ENCODE results near the gene SAMD1. TPM values are rescaled to one million over a fixed set of nuclear protein-coding genes. Genes with fewer than 3 reads are reported as not detected.

SAMD1 gene
- total RNA-seq, 3 donors from 2014 or later = 90.0 to 130 (median 112) TPM

DNA sequence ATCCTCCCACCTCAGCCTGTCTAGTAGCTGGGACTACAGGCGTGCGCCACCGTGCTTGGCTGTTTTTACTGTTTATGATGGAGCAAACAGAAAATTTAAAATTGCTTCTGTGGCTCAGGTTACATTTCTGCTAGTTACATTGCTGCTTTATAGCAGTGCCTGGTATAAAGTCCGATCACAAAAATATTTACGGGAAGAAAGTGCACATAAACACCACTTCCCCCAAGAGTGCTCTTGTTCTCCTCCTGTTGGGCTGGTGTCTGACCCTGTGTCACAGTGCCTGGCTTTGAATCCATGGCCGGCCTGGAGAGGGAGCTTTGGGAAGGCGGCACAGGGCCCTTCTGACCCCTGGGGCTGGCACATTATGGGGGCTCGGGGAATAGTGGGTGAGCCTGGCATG, 15.1 kb upstream of the SAMD1 start:
- no peak overlapping the region for H3K4me3 Mint-ChIP-seq
- no peaks in the 10 kb centered on the region for H3K9me3 Mint-ChIP-seq
- H3K27me3 Mint-ChIP-seq (ENCODE audit: low read depth) = no peaks in the 10 kb centered on the region
- ATAC-seq (no peak), DNase-seq (no peak)
- peaks cover 9% of the 10 kb centered on the region for H3K36me3 Mint-ChIP-seq (ENCODE audit: insufficient read depth)
- no peaks in the 10 kb centered on the region for H3K4me1 Mint-ChIP-seq (ENCODE audit: low read depth)

GRCh38 chr19:14103310-14103709, 12.8 kb upstream of the SAMD1 start:
- DNase-seq = no peak
- Mint-ChIP-seq H3K27me3 (ENCODE audit: low read depth) (no peaks in the 10 kb centered on the region), H3K36me3 (ENCODE audit: insufficient read depth) (peaks cover 9% of the 10 kb centered on the region), H3K4me3 (no peak overlapping the region), H3K9me3 (no peaks in the 10 kb centered on the region), H3K4me1 (ENCODE audit: low read depth) (no peaks in the 10 kb centered on the region)
- no peak for ATAC-seq

- Mint-ChIP-seq H3K4me3 (no peak overlapping the region), H3K27me3 (ENCODE audit: low read depth) (no peaks in the 10 kb centered on the region), H3K36me3 (ENCODE audit: insufficient read depth) (peaks cover 9% of the 10 kb centered on the region)
These were observed 12.2 kb upstream of the SAMD1 start for GRCh38 chr19:14102756-14103155.

DNA sequence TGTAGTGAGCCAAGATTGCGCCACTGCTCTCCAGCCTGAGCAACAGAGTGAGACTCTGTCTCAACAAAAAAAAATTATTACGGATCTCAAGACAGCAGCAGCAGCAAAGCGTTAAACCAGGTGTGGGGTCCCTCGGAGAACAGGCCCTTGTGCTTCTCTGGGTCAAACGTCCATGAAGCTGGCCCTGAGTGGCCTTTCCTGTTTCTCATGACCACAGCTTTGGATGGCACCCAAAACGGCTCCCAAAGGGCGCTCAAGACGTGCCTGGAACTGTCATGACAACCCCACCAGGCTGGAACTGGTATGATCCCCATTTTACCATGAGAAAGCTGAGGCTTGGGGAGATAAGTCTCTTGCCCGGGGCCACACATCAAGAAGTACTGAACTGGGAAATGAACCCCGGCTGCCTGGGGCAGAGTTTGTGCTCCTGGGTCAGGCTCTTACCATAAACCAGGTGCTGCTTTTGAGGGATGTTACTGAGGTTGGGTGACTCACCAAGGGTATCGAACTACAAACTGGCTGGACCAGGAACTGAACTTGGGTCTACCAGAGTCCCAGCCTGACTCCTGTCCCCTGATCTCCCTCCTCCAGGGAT, 11.6 kb upstream of the SAMD1 start:
- Mint-ChIP-seq H3K4me3 (no peak overlapping the region), H3K36me3 (ENCODE audit: insufficient read depth) (peaks cover 10% of the 10 kb centered on the region), H3K4me1 (ENCODE audit: low read depth) (no peaks in the 10 kb centered on the region), H3K27me3 (ENCODE audit: low read depth) (no peaks in the 10 kb centered on the region), H3K9me3 (no peaks in the 10 kb centered on the region)
- no peak for ATAC-seq
- DNase-seq = no peak

More at GRCh38 chr19:14102756-14103155, 12.2 kb upstream of the SAMD1 start:
- ATAC-seq = no peak
- no peaks in the 10 kb centered on the region for H3K9me3 Mint-ChIP-seq
- H3K4me1 Mint-ChIP-seq (ENCODE audit: low read depth) = no peaks in the 10 kb centered on the region
- DNase-seq = no peak

- Mint-ChIP-seq H3K36me3 (ENCODE audit: insufficient read depth) (peaks cover 17% of the 10 kb centered on the region), H3K27me3 (ENCODE audit: low read depth) (no peaks in the 10 kb centered on the region), H3K4me1 (ENCODE audit: low read depth) (no peaks in the 10 kb centered on the region), H3K4me3 (no peak overlapping the region), H3K9me3 (no peaks in the 10 kb centered on the region)
- DNase-seq = no peak
- no peak for ATAC-seq
These were observed 10.5 kb upstream of the SAMD1 start for GRCh38 chr19:14101003-14101545.

- ATAC-seq = no peak
- H3K36me3 Mint-ChIP-seq (ENCODE audit: insufficient read depth) = peaks cover 12% of the 10 kb centered on the region
- no peak overlapping the region for H3K4me3 Mint-ChIP-seq
These were observed 7.1 kb upstream of the SAMD1 start for GRCh38 chr19:14097532-14098151.

GRCh38 chr19:14096272-14096992, 5.9 kb upstream of the SAMD1 start:
- no peak for DNase-seq
- ATAC-seq = no peak
- Mint-ChIP-seq H3K4me1 (ENCODE audit: low read depth) (peaks cover 7% of the 10 kb centered on the region), H3K27me3 (ENCODE audit: low read depth) (no peaks in the 10 kb centered on the region), H3K4me3 (no peak overlapping the region), H3K9me3 (peaks cover 7% of the 10 kb centered on the region), H3K36me3 (ENCODE audit: insufficient read depth) (peaks cover 12% of the 10 kb centered on the region)

More at GRCh38 chr19:14097532-14098151, 7.1 kb upstream of the SAMD1 start:
- DNase-seq = no peak
- H3K9me3 Mint-ChIP-seq = peaks cover 7% of the 10 kb centered on the region
- no peaks in the 10 kb centered on the region for H3K27me3 Mint-ChIP-seq (ENCODE audit: low read depth)
- no peaks in the 10 kb centered on the region for H3K4me1 Mint-ChIP-seq (ENCODE audit: low read depth)

DNA sequence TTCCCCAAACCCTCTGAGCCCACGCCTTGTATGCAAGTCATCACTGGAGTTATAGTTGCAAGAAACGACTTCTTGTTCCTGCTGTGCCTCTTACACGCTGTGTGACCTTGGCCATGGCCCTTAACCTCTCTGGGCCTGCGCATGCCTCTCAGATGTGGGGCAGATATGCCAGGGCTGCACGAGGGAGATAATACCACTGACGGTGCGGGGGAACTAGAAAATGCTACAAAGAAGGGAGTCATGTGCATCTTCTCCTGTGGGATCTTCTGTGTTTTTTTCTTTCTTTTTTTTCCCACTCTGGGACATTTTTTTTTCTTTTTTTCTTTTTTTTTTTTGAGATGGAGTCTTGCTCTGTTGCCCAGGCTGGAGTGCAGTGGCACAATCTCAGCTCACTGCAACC, 4.3 kb upstream of the SAMD1 start:
- ATAC-seq (no peak), DNase-seq (no peak)
- H3K4me3 Mint-ChIP-seq = no peak overlapping the region
- peaks cover 9% of the 10 kb centered on the region for H3K4me1 Mint-ChIP-seq (ENCODE audit: low read depth)
- no peaks in the 10 kb centered on the region for H3K27me3 Mint-ChIP-seq (ENCODE audit: low read depth)
- peaks cover 7% of the 10 kb centered on the region for H3K9me3 Mint-ChIP-seq
- peaks cover 8% of the 10 kb centered on the region for H3K36me3 Mint-ChIP-seq (ENCODE audit: insufficient read depth)

DNA sequence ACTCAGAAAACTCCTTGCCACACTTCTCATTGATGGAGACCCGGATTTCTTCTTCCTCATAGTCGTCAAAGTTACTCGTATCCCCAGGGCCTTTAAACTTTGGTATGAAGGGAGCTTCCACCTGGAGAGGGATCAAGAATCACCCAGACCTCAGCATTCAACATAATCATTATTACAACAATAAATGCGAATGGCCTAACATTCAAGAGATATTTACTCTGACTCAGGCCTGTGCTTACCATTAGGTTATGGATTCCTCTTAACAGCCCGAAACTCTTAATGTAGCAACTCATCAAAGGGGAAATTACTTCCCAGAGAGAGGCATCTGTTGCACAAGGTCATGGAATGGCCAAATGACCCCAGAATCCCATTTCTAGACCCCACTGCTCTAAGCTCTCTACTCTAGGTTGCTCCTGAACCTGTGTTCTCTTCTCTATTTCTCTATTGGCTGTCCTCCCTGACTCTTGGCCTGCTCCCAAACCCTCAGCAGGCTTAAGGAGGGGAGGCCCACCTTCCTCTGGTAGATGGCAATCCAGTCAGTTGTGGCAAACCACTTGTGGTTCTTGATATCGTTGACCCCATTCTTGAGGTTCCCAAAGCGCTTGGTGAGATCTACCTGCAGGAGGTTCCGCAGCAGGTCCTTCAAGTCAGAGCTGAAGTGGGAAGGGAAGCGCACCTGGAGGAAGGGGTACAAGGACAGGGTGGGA, 2.7 kb upstream of the SAMD1 start:
- Mint-ChIP-seq H3K4me1 (ENCODE audit: low read depth) (peaks cover 13% of the 10 kb centered on the region), H3K27me3 (ENCODE audit: low read depth) (no peaks in the 10 kb centered on the region), H3K36me3 (ENCODE audit: insufficient read depth) (peaks cover 12% of the 10 kb centered on the region), H3K4me3 (no peak overlapping the region), H3K9me3 (peaks cover 7% of the 10 kb centered on the region)
- ATAC-seq (no peak), DNase-seq (no peak)

DNA sequence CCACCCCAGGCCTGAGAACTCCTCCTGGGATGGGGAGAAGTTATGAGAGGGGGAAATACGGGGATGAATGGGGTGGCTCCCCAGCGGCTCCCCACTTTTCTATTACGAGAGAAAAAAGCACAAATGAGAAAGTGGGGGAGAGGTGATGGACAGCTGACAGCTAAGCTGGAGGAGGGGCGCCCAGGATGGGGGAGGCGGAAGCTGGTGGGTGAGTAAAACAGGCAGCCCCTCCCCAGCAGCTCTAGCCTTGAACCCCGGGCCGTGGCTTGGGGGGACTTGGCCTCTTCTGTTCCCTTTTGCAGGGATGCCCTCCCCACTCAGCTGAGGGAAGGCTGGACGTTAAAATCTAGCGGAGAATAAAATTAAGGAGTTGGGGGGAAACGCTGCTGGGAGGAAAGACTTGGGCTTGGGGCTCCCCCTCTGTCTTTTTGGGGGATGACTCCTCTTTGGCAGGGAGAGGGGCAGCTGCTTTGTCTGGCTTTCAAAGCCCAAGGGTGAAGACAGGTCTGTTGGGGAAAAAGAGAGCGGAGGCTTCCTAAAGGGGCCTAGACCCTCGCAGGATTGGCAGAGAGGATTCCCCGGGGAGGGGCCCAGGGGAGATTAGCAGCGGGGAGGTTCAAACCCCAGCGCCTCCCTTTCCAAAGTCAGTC, 1.4 kb upstream of the SAMD1 start:
- Mint-ChIP-seq H3K27me3 (ENCODE audit: low read depth) (no peaks in the 10 kb centered on the region), H3K4me1 (ENCODE audit: low read depth) (peaks cover 13% of the 10 kb centered on the region), H3K9me3 (peaks cover 7% of the 10 kb centered on the region), H3K36me3 (ENCODE audit: insufficient read depth) (peaks cover 12% of the 10 kb centered on the region), H3K4me3 (peak overlapping the region; percentile 97)
- DNase-seq (no peak), ATAC-seq (peak; percentile 2 to 3)

DNA sequence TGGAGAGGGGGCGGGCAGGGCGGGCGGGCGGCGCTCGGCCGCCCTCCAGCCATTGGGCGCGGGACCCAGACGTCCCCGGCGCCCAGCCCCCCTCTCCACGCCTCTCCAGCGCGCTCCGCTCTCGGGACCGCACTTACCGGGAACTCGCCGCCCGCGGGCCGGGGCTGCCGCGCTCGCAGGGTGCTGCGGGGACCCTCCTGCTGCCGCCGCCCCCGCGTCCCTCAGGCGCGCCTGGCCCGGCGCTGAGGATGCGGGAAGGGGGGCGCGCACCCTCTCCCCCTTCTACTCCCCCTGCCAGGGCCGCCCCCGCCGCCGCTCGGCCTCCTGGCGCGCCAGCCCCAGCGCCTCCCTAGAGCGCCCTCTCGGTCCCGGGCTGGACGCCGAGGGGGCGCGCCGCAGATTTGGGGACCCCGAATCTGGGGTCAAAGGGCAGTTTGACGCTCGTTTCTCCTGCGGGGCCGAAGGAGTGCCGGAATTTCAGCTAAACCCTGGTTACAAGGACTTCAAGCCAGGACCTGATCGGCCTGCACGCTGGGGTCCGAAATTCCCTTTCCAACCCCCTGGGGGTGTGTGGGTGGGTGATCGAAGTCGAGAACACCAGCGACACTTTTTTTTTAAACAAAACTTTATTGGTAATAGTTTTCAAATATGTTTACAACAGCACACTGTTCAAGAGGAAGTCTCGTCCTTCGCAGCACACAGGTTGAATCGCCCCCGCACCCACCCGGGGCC, 696 bp upstream of the SAMD1 start:
- H3K36me3 Mint-ChIP-seq (ENCODE audit: insufficient read depth) = peaks cover 8% of the 10 kb centered on the region
- peak; percentile 76 to 77 for ATAC-seq
- H3K4me1 Mint-ChIP-seq (ENCODE audit: low read depth) = peaks cover 13% of the 10 kb centered on the region
- peaks cover 7% of the 10 kb centered on the region for H3K9me3 Mint-ChIP-seq
- peak overlapping the region; percentile 97 for H3K4me3 Mint-ChIP-seq
- H3K27me3 Mint-ChIP-seq (ENCODE audit: low read depth) = no peaks in the 10 kb centered on the region
- DNase-seq = peak; percentile 55

- peaks cover 7% of the 10 kb centered on the region for H3K9me3 Mint-ChIP-seq
- H3K27me3 Mint-ChIP-seq (ENCODE audit: low read depth) = no peaks in the 10 kb centered on the region
- DNase-seq (peak; percentile 40), ATAC-seq (peak; percentile 19 to 23)
- peaks cover 13% of the 10 kb centered on the region for H3K4me1 Mint-ChIP-seq (ENCODE audit: low read depth)
- H3K4me3 Mint-ChIP-seq = peak overlapping the region; percentile 83
- peaks cover 8% of the 10 kb centered on the region for H3K36me3 Mint-ChIP-seq (ENCODE audit: insufficient read depth)
These were observed 666 bp downstream of the SAMD1 start for GRCh38 chr19:14089662-14090508.

DNA sequence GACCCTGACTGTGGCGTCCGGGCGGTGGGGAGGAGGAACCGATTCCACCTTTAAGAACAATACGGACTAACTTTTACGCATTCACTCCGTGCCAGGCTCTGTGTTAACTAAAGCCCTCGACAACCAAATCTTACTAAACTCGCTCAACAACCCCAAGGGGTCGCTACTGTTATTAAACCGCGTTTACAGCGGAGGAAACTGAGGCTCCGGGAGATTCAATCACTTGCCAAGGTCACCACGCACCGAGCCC, 1.2 kb downstream of the SAMD1 start:
- Mint-ChIP-seq H3K4me1 (ENCODE audit: low read depth) (peaks cover 13% of the 10 kb centered on the region), H3K4me3 (peak overlapping the region; percentile 83), H3K27me3 (ENCODE audit: low read depth) (no peaks in the 10 kb centered on the region), H3K9me3 (peaks cover 7% of the 10 kb centered on the region), H3K36me3 (ENCODE audit: insufficient read depth) (peaks cover 8% of the 10 kb centered on the region)
- DNase-seq (peak; percentile 15), ATAC-seq (no peak)

Data from activated T-cell treated with anti-CD3 and anti-CD28 coated beads, Interleukin-2, amount 50 U/mL, for 4 hours (primary cell).